IPS-15b (cell line): ENCODE results near the gene NR4A3.

Source experiments
- H3K27me3 ChIP-seq: one replicate; pipeline ENCODE4 v1.6.1; 2013; ENCODE audit warnings: low read length; ENCODE audit not compliant: control insufficient read depth, insufficient read depth
- H3K36me3 ChIP-seq: one replicate; pipeline ENCODE4 v1.6.1; 2013; ENCODE audit warnings: low read length; ENCODE audit not compliant: control insufficient read depth, insufficient read depth
- H3K4me1 ChIP-seq: one replicate; pipeline ENCODE4 v1.6.1; 2013; ENCODE audit warnings: mild to moderate bottlenecking, low read length; ENCODE audit not compliant: control insufficient read depth, insufficient read depth
- H3K4me3 ChIP-seq: one replicate; pipeline ENCODE4 v1.5.1; 2013; ENCODE audit warnings: low read depth, low read length
- H3K9ac ChIP-seq: one replicate; pipeline ENCODE4 v1.6.1; 2013; ENCODE audit warnings: low read depth, mild to moderate bottlenecking, low read length
- H3K9me3 ChIP-seq: one replicate; pipeline ENCODE4 v1.6.1; 2013; ENCODE audit warnings: mild to moderate bottlenecking, low read length; ENCODE audit not compliant: control insufficient read depth, insufficient read depth

The NR4A3 gene

GRCh38 chr9:99796231-99796630, 25.5 kb upstream of the NR4A3 start:
- no peaks in the 10 kb centered on the region for H3K9me3 ChIP-seq
- H3K9ac ChIP-seq = no peak overlapping the region
- no peak overlapping the region for H3K4me3 ChIP-seq
- no peaks in the 10 kb centered on the region for H3K4me1 ChIP-seq
- H3K36me3 ChIP-seq = no peaks in the 10 kb centered on the region
- H3K27me3 ChIP-seq = no peaks in the 10 kb centered on the region

DNA sequence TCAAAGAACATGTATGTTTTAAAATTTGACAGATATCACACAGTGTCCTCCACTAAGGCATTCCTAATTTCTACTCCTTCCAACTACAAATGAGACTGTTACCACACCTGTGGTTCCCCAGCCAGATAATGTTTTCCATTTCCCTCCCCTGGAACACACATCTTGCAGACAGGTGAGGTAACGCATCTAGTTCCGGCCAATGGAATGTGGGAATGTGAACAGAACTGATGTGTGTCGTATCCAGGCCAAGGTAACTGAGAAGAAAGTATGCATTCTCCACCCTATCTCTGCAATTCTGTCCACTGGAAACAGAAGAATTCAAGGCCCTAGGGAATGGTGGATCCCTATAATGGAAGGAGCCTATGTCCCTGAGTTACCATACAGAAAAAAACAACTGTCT, 19.9 kb upstream of the NR4A3 start:
- Histone ChIP-seq H3K36me3 (no peaks in the 10 kb centered on the region), H3K9me3 (no peaks in the 10 kb centered on the region), H3K4me3 (no peak overlapping the region), H3K9ac (no peak overlapping the region), H3K27me3 (no peaks in the 10 kb centered on the region), H3K4me1 (no peaks in the 10 kb centered on the region)

- Histone ChIP-seq H3K9ac (no peak overlapping the region), H3K9me3 (no peaks in the 10 kb centered on the region), H3K4me1 (no peaks in the 10 kb centered on the region), H3K36me3 (no peaks in the 10 kb centered on the region), H3K27me3 (no peaks in the 10 kb centered on the region), H3K4me3 (no peak overlapping the region)
Observed at GRCh38 chr9:99803694-99804093, 18.0 kb upstream of the NR4A3 start.

- H3K9ac ChIP-seq = no peak overlapping the region
- H3K27me3 ChIP-seq = no peaks in the 10 kb centered on the region
- H3K4me3 ChIP-seq = no peak overlapping the region
- H3K9me3 ChIP-seq = no peaks in the 10 kb centered on the region
- H3K36me3 ChIP-seq = no peaks in the 10 kb centered on the region
- H3K4me1 ChIP-seq = peaks cover 21% of the 10 kb centered on the region
Observed at GRCh38 chr9:99807276-99807852, 14.3 kb upstream of the NR4A3 start.

DNA sequence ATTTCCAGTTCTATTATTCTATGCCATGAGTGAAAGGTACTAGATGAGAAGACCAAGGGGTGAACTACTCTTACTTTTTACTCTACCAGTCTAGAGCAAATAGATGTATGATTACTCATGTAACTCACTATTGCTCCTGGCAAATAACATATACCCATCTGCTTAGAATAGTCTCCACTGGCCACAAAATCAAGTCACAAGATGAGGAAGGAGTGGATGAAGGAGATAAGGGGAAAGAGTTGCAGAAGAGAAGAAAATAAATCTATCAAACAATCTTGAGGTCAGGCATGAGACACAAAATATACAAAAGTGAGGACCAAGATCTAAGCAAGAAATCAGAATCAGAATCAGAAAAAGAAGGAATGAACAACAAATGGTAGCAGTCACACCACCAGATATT, 13.7 kb upstream of the NR4A3 start:
- H3K9ac ChIP-seq = no peak overlapping the region
- no peaks in the 10 kb centered on the region for H3K36me3 ChIP-seq
- H3K4me3 ChIP-seq = no peak overlapping the region
- no peaks in the 10 kb centered on the region for H3K9me3 ChIP-seq
- H3K4me1 ChIP-seq = peaks cover 21% of the 10 kb centered on the region
- H3K27me3 ChIP-seq = no peaks in the 10 kb centered on the region

- Histone ChIP-seq H3K4me3 (no peak overlapping the region), H3K4me1 (peaks cover 21% of the 10 kb centered on the region), H3K9ac (no peak overlapping the region), H3K9me3 (no peaks in the 10 kb centered on the region), H3K27me3 (no peaks in the 10 kb centered on the region), H3K36me3 (no peaks in the 10 kb centered on the region)
Observed at GRCh38 chr9:99808454-99808853, 13.2 kb upstream of the NR4A3 start.

DNA sequence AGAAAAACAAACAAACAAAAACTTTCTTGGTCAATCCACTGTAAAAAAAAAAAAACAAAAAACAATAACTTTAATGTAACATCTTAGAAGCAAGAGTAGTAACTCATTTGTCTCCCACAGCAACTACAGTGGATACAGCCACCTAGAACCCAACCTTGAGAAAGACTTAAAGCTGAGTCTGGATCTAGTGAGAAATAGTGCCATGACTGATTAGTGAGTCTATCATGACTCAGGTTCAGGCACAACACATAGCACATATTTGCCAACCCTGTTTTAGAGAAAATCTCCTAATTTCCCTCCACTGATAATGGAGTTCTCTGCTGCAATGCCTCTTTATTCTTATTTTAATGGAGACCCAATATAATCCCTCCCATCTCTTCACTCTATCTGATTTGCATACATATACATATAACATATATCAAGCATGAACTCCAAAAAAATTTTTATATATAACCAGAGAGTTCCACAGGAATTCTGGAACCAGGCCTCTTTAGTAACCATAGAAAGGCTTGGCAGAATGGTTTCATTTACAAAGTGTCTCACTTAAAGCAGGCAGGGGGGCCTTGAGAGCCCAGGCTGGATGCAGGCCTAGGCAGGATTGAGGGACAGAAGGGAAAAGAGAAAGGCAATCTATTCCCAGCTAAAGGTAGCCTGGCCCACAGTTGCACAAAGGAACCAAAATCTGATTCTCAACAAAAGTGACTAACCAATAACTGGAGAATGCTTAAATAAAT, 11.9 kb upstream of the NR4A3 start:
- Histone ChIP-seq H3K9ac (no peak overlapping the region), H3K27me3 (no peaks in the 10 kb centered on the region), H3K36me3 (no peaks in the 10 kb centered on the region), H3K4me3 (no peak overlapping the region), H3K4me1 (peaks cover 27% of the 10 kb centered on the region), H3K9me3 (no peaks in the 10 kb centered on the region)

- Histone ChIP-seq H3K9ac (no peak overlapping the region), H3K4me3 (no peak overlapping the region), H3K36me3 (no peaks in the 10 kb centered on the region), H3K27me3 (no peaks in the 10 kb centered on the region), H3K9me3 (no peaks in the 10 kb centered on the region), H3K4me1 (peaks cover 32% of the 10 kb centered on the region)
Observed at GRCh38 chr9:99811172-99811571, 10.5 kb upstream of the NR4A3 start.

- Histone ChIP-seq H3K9me3 (no peaks in the 10 kb centered on the region), H3K27me3 (no peaks in the 10 kb centered on the region), H3K9ac (no peak overlapping the region), H3K4me1 (peaks cover 32% of the 10 kb centered on the region), H3K36me3 (no peaks in the 10 kb centered on the region), H3K4me3 (no peak overlapping the region)
Observed at GRCh38 chr9:99811598-99812383, 9.9 kb upstream of the NR4A3 start.

GRCh38 chr9:99813739-99814138, 7.9 kb upstream of the NR4A3 start:
- no peaks in the 10 kb centered on the region for H3K27me3 ChIP-seq
- no peak overlapping the region for H3K4me3 ChIP-seq
- H3K9me3 ChIP-seq = no peaks in the 10 kb centered on the region
- peaks cover 35% of the 10 kb centered on the region for H3K4me1 ChIP-seq
- no peak overlapping the region for H3K9ac ChIP-seq
- no peaks in the 10 kb centered on the region for H3K36me3 ChIP-seq

DNA sequence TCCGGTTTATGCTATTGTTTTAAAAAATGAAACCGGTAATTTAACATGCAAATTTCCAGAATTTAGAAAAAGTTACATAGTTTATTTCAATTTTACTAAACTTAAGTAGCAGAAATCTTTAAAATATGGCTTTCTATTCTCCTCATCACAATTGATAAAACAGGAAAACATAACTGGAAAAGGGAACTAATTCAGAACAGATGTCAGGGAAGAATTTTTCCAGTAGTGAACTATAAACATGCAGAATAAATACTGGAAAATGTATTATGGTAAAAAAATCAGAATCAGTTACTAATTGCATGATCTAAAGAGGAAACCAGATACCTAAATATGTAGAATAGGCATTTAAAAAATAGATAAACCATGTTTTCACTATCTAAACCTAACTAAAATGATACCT, 7.3 kb upstream of the NR4A3 start:
- Histone ChIP-seq H3K4me1 (peaks cover 35% of the 10 kb centered on the region), H3K9ac (no peak overlapping the region), H3K9me3 (no peaks in the 10 kb centered on the region), H3K36me3 (no peaks in the 10 kb centered on the region), H3K27me3 (no peaks in the 10 kb centered on the region), H3K4me3 (no peak overlapping the region)

- Histone ChIP-seq H3K27me3 (peaks cover 10% of the 10 kb centered on the region), H3K4me1 (peaks cover 21% of the 10 kb centered on the region), H3K9me3 (no peaks in the 10 kb centered on the region), H3K36me3 (no peaks in the 10 kb centered on the region), H3K9ac (no peak overlapping the region), H3K4me3 (no peak overlapping the region)
Observed at GRCh38 chr9:99816392-99816791, 5.3 kb upstream of the NR4A3 start.
